HepG2 (cell line): ENCODE measurements around the gene PRPSAP1. TPM values are rescaled to one million over a fixed set of nuclear protein-coding genes. Genes with fewer than 3 reads are reported as not detected.

Experiments used
- ATF7 ChIP-seq, 2 experiments: fragments of 450-650 bp in 1 of 2; sonication (generic) in 1 of 2; formaldehyde crosslinking in 1 of 2; IDR thresholded peaks; 2 replicates each; pipeline versions ENCODE4 v1.4.0 to v1.6.1; 2016 to 2020; ENCODE audit warnings: antibody characterized with exemption in 1 of 2, mild to moderate bottlenecking in 1 of 2, missing genetic modification reagents in 1 of 2
- ELF3 ChIP-seq: IDR thresholded peaks from 2 replicates; pipeline ENCODE4 v1.6.1; 2016; ENCODE audit warnings: missing genetic modification reagents, missing compliant biosample characterization
- FOXA1 ChIP-seq, 2 experiments: fragments of 450-650 bp in 1 of 2; sonication (generic) in 1 of 2; formaldehyde crosslinking in 1 of 2; IDR thresholded peaks; 2 replicates each; pipeline versions ENCODE4 v1.4.0 to v1.6.1; 2016 to 2020; ENCODE audit warnings: missing genetic modification reagents in 1 of 2
- MED8 ChIP-seq: sonication (generic); formaldehyde crosslinking; IDR thresholded peaks from 2 replicates; pipeline ENCODE4 v1.8.1; 2023; ENCODE audit warnings: mild to moderate bottlenecking, missing genetic modification reagents; ENCODE audit not compliant: insufficient replicate concordance
- PLRG1 ChIP-seq: fragments of 450-650 bp; conservative IDR thresholded peaks from 2 replicates; pipeline ENCODE4 v1.6.1; 2016
- RELA ChIP-seq: sonication (generic); formaldehyde crosslinking; IDR thresholded peaks from 2 replicates; pipeline ENCODE4 v1.4.0; 2020; ENCODE audit warnings: missing genetic modification reagents
- RERE ChIP-seq: IDR thresholded peaks from 2 replicates; pipeline ENCODE4 v1.6.1; 2016; ENCODE audit warnings: low read depth, missing genetic modification reagents, missing compliant biosample characterization
- SAFB2 ChIP-seq: sonication (generic); formaldehyde crosslinking; IDR thresholded peaks from 2 replicates; pipeline ENCODE4 v1.5.1; 2020; ENCODE audit warnings: missing genetic modification reagents, low read depth, mild to moderate bottlenecking, borderline replicate concordance
- SMARCC2 ChIP-seq: fragments of 450-650 bp; IDR thresholded peaks from 2 replicates; pipeline ENCODE4 v1.6.1; 2017; ENCODE audit warnings: antibody characterized with exemption, mild to moderate bottlenecking
- SYNCRIP ChIP-seq: fragments of 200-400 bp; formaldehyde crosslinking; IDR thresholded peaks from 2 replicates; pipeline ENCODE4 v1.6.1; 2018; ENCODE audit warnings: mild to moderate bottlenecking, low read depth, low read length; ENCODE audit not compliant: insufficient read depth
- TBP ChIP-seq: sonication (generic); formaldehyde crosslinking; IDR thresholded peaks from 2 replicates; pipeline ENCODE4 v1.5.0; 2020; ENCODE audit warnings: missing genetic modification reagents
- U2AF2 ChIP-seq: fragments of 200-400 bp; formaldehyde crosslinking; IDR thresholded peaks from 2 replicates; pipeline ENCODE4 v1.6.1; 2017; ENCODE audit warnings: low read depth, mild to moderate bottlenecking, low read length
- ZFP91 ChIP-seq: sonication (generic); formaldehyde crosslinking; IDR thresholded peaks from 2 replicates; pipeline ENCODE4 v1.9.0; 2022; ENCODE audit warnings: missing genetic modification reagents, mild to moderate bottlenecking, borderline replicate concordance
- ZMAT5 ChIP-seq: sonication (generic); formaldehyde crosslinking; IDR thresholded peaks from 2 replicates; pipeline ENCODE4 v1.5.0; 2020; ENCODE audit warnings: mild to moderate bottlenecking, low read depth, missing genetic modification reagents, borderline replicate concordance
- ZNF326 ChIP-seq: sonication (generic); formaldehyde crosslinking; IDR thresholded peaks from 2 replicates; pipeline ENCODE4 v1.4.0; 2020; ENCODE audit warnings: missing genetic modification reagents, borderline replicate concordance
- ZNF512B ChIP-seq: sonication (generic); formaldehyde crosslinking; IDR thresholded peaks from 2 replicates; pipeline ENCODE4 v1.5.1; 2020; ENCODE audit warnings: missing genetic modification reagents, mild to moderate bottlenecking, borderline replicate concordance
- ZNF562 ChIP-seq: sonication (generic); formaldehyde crosslinking; IDR thresholded peaks from 2 replicates; pipeline ENCODE4 v1.8.0; 2022; ENCODE audit warnings: missing genetic modification reagents, borderline replicate concordance
- ZNF570 ChIP-seq: sonication (generic); formaldehyde crosslinking; IDR thresholded peaks from 2 replicates; pipeline ENCODE4 v1.4.0; 2020; ENCODE audit warnings: mild to moderate bottlenecking, missing genetic modification reagents, borderline replicate concordance
- ZNF713 ChIP-seq: sonication (generic); formaldehyde crosslinking; IDR thresholded peaks from 2 replicates; pipeline ENCODE4 v1.4.0; 2020; ENCODE audit warnings: mild to moderate bottlenecking, missing genetic modification reagents
- polyA plus RNA-seq, 8 experiments: library from polyadenylated mRNA; depleted of rRNA in 3 of 8; stranded (reverse) in 7 of 8; unstranded in 1 of 8; fragments of >200 nt; fragmentation: Illumina TruSeq in 4 of 8; extraction: Trizol in 4 of 8; gene quantifications; 2 replicates each; pipeline versions ENCODE4 v1.2.1 to v1.2.3, GENCODE V29; 2011 to 2016; ENCODE audit warnings: low read depth in 4 of 8, missing spikeins in 1 of 8, mixed read lengths in 1 of 8; ENCODE audit not compliant: insufficient read depth in 1 of 8
- total RNA-seq, 5 experiments: library from RNA; depleted of rRNA; stranded (reverse); fragments of >200 nt; fragmentation: Illumina TruSeq; extraction: Trizol; gene quantifications; 2 replicates each; pipeline ENCODE4 v1.2.3, GENCODE V29; 2016; ENCODE audit warnings: low read depth in 1 of 5

PRPSAP1 gene
- total and polyA plus RNA-seq, 2 of the 13 experiments (the other 11 are each of a cell fraction or from before 2014, with no cell fraction given): 91.1 to 314 TPM

- TF ChIP-seq RERE (CRISPR knock-in tag) (no peak), ZFP91 (no peak), MED8 (CRISPR knock-in tag) (no peak), SYNCRIP (no peak), RELA (CRISPR knock-in tag) (no peak), ZMAT5 (CRISPR knock-in tag) (no peak), ZNF562 (CRISPR knock-in tag) (no peak), ZNF326 (no peak), PLRG1 (no peak), ATF7 (IDR thresholded peaks at IDR 0.05) (no peak), ATF7 (CRISPR knock-in tag; IDR thresholded peaks at IDR 0.05) (no peak), SMARCC2 (no peak), ZNF512B (CRISPR knock-in tag) (no peak), FOXA1 (IDR thresholded peaks at IDR 0.05) (no peak), FOXA1 (CRISPR knock-in tag; IDR thresholded peaks at IDR 0.05) (no peak; the same call in 1 of the 2 replicates), U2AF2 (no peak), ZNF570 (peak; percentile 56; the same call in 1 of the 2 replicates), ZNF713 (CRISPR knock-in tag) (no peak), ELF3 (no peak), TBP (no peak; the same call in 1 of the 2 replicates), SAFB2 (CRISPR knock-in tag) (no peak)
These were observed 28.1 kb upstream of the PRPSAP1 start (continued) for GRCh38 chr17:76381633-76382350.
